DMS53 treated with DMSO at 0.1 percent for 48 hours (cell line): ENCODE results near the gene CTNNBIP1.
"Not testable (repeated sequence)": the region's sequence is repeated elsewhere in the genome, so short reads cannot be mapped to it uniquely, and the experiment has no call there.

Experiments used
- DNase-seq: peaks from one replicate; lab custom pipeline; 2025; ENCODE audit not compliant: unreplicated experiment; lab: John Stamatoyannopoulos, UW

CTNNBIP1 gene

GRCh38 chr1:9910076-9910422 lies at the start of gene CTNNBIP1:
Gene CTNNBIP1 (minus strand): TSS chr1:9910269. CDS start chr1:9872064, 38,205 bp downstream.
- DNase-seq = no peak

- no peak for DNase-seq
Measured at GRCh38 chr1:9957726-9958125, 47.7 kb upstream of the CTNNBIP1 start.

- DNase-seq = no peak
Measured at GRCh38 chr1:9946315-9946714, 36.2 kb upstream of the CTNNBIP1 start.

- DNase-seq = peak; percentile 80
Measured at GRCh38 chr1:9942939-9943788, 33.1 kb upstream of the CTNNBIP1 start, which contains the start of the genes LZIC and NMNAT1. Gene LZIC (minus strand): TSS chr1:9943391. CDS start chr1:9936619, 6,772 bp downstream. Gene NMNAT1 (plus strand): TSS chr1:9943475. CDS start chr1:9972074, 28,599 bp downstream.

GRCh38 chr1:9942399-9942938 lies 32.4 kb upstream of the CTNNBIP1 start:
- DNase-seq = peak; percentile 35

- no peak for DNase-seq
Measured at GRCh38 chr1:9929431-9930385, 19.6 kb upstream of the CTNNBIP1 start.

- no peak for DNase-seq
Measured at GRCh38 chr1:9927259-9927658, 17.2 kb upstream of the CTNNBIP1 start.

GRCh38 chr1:9922342-9922741 lies 12.3 kb upstream of the CTNNBIP1 start:
- DNase-seq = no peak

GRCh38 chr1:9920606-9921005 lies 10.5 kb upstream of the CTNNBIP1 start:
- no peak for DNase-seq

GRCh38 chr1:9917901-9918300 lies 7.8 kb upstream of the CTNNBIP1 start:
- no peak for DNase-seq

GRCh38 chr1:9917495-9917894 lies 7.4 kb upstream of the CTNNBIP1 start:
- not testable (repeated sequence) for DNase-seq

- DNase-seq = no peak
Measured at GRCh38 chr1:9916452-9916851, 6.4 kb upstream of the CTNNBIP1 start.

GRCh38 chr1:9914610-9914937 lies 4.5 kb upstream of the CTNNBIP1 start:
- no peak for DNase-seq

GRCh38 chr1:9912264-9912936 lies 2.3 kb upstream of the CTNNBIP1 start:
- no peak for DNase-seq

GRCh38 chr1:9910423-9911178 lies 532 bp upstream of the CTNNBIP1 start:
- peak; percentile 97 for DNase-seq

GRCh38 chr1:9909234-9910046 lies 629 bp downstream of the CTNNBIP1 start:
- no peak for DNase-seq

GRCh38 chr1:9908871-9909233 lies 1.2 kb downstream of the CTNNBIP1 start:
- no peak for DNase-seq

GRCh38 chr1:9907441-9907840 lies 2.6 kb downstream of the CTNNBIP1 start:
- DNase-seq = no peak

- no peak for DNase-seq
Measured at GRCh38 chr1:9906466-9906865, 3.6 kb downstream of the CTNNBIP1 start.
